ENCODE measurements around the gene SLC38A1. TPM values are rescaled to one million over a fixed set of nuclear protein-coding genes. Genes with fewer than 3 reads are reported as not detected.

The SLC38A1 gene
- total RNA-seq, 2 donors from 2014 or later, result 77.7 to 107 TPM

GRCh38 chr12:46209170-46209569, 59.7 kb downstream of the SLC38A1 start:
- WGBS, 2 experiments (ENCODE audit: insufficient coverage in 1 of 2, insufficient read length in 1 of 2), result 80 to 86% methylated on average over 1 to 4 of the region's 4 CpGs
- Histone ChIP-seq H3K36me3 (ENCODE audit: control insufficient read depth, insufficient read depth, low read length) (peaks cover 79% of the 10 kb centered on the region), H3K27ac (ENCODE audit: low read depth, low read length) (no peak overlapping the region), H3K4me1 (ENCODE audit: control insufficient read depth, insufficient read depth, low read length) (peaks cover 5% of the 10 kb centered on the region), H3K9ac (ENCODE audit: extremely low read depth, low read length, poor library complexity, severe bottlenecking) (no peak overlapping the region), H3K9me3 (ENCODE audit: control insufficient read depth, low read length) (no peaks in the 10 kb centered on the region), H3K4me3 (ENCODE audit: low read length) (no peak overlapping the region), H3K27me3 (ENCODE audit: control insufficient read depth, insufficient read depth, low read length, poor library complexity, severe bottlenecking) (no peaks in the 10 kb centered on the region)
- TF ChIP-seq CTCF (conservative IDR thresholded peaks at IDR 0.05), result no peak
- no peak for DNase-seq
- Mint-ChIP-seq H3K4me1 (peaks cover 24% of the 10 kb centered on the region), H3K36me3 (ENCODE audit: low read depth) (peaks cover 68% of the 10 kb centered on the region), H3K4me3 (no peak overlapping the region), H3K27ac (no peak overlapping the region), H3K27me3 (ENCODE audit: insufficient read depth) (no peaks in the 10 kb centered on the region), H3K9me3 (no peaks in the 10 kb centered on the region)

GRCh38 chr12:46208370-46208769, 60.5 kb downstream of the SLC38A1 start:
- H3K4me1 Mint-ChIP-seq, result peaks cover 24% of the 10 kb centered on the region
- no peak overlapping the region for H3K27ac Mint-ChIP-seq
- no peak for TF ChIP-seq CTCF (conservative IDR thresholded peaks at IDR 0.05)
- Histone ChIP-seq H3K27me3 (ENCODE audit: control insufficient read depth, insufficient read depth, low read length, poor library complexity, severe bottlenecking) (no peaks in the 10 kb centered on the region), H3K9ac (ENCODE audit: extremely low read depth, low read length, poor library complexity, severe bottlenecking) (no peak overlapping the region), H3K4me3 (ENCODE audit: low read length) (no peak overlapping the region), H3K36me3 (ENCODE audit: control insufficient read depth, insufficient read depth, low read length) (peaks cover 79% of the 10 kb centered on the region), H3K27ac (ENCODE audit: low read depth, low read length) (no peak overlapping the region), H3K4me1 (ENCODE audit: control insufficient read depth, insufficient read depth, low read length) (peaks cover 5% of the 10 kb centered on the region), H3K9me3 (ENCODE audit: control insufficient read depth, low read length) (no peaks in the 10 kb centered on the region)
- no peak overlapping the region for H3K4me3 Mint-ChIP-seq
- peaks cover 71% of the 10 kb centered on the region for H3K36me3 Mint-ChIP-seq (ENCODE audit: low read depth)
- no peak for DNase-seq
- H3K27me3 Mint-ChIP-seq (ENCODE audit: insufficient read depth), result no peaks in the 10 kb centered on the region
- no peaks in the 10 kb centered on the region for H3K9me3 Mint-ChIP-seq

GRCh38 chr12:46207644-46208043, 61.2 kb downstream of the SLC38A1 start:
- H3K4me1 ChIP-seq (ENCODE audit: control insufficient read depth, insufficient read depth, low read length), result peaks cover 5% of the 10 kb centered on the region
- DNase-seq, result no peak
- H3K4me3 ChIP-seq (ENCODE audit: low read length), result no peak overlapping the region
- Mint-ChIP-seq H3K27me3 (ENCODE audit: insufficient read depth) (no peaks in the 10 kb centered on the region), H3K36me3 (ENCODE audit: low read depth) (peaks cover 72% of the 10 kb centered on the region), H3K9me3 (no peaks in the 10 kb centered on the region), H3K4me1 (peaks cover 24% of the 10 kb centered on the region), H3K4me3 (no peak overlapping the region), H3K27ac (no peak overlapping the region)
- no peaks in the 10 kb centered on the region for H3K9me3 ChIP-seq (ENCODE audit: control insufficient read depth, low read length)
- H3K27me3 ChIP-seq (ENCODE audit: control insufficient read depth, insufficient read depth, low read length, poor library complexity, severe bottlenecking), result no peaks in the 10 kb centered on the region
- H3K9ac ChIP-seq (ENCODE audit: extremely low read depth, low read length, poor library complexity, severe bottlenecking), result no peak overlapping the region
- TF ChIP-seq CTCF (conservative IDR thresholded peaks at IDR 0.05), result no peak
- peaks cover 79% of the 10 kb centered on the region for H3K36me3 ChIP-seq (ENCODE audit: control insufficient read depth, insufficient read depth, low read length)
- no peak overlapping the region for H3K27ac ChIP-seq (ENCODE audit: low read depth, low read length)

All from endodermal cell (in vitro differentiated cells).